ENCODE data around the gene ABCA13. TPM values are rescaled to one million over a fixed set of nuclear protein-coding genes. Genes with fewer than 3 reads are reported as not detected.

ABCA13 gene
- total and polyA plus RNA-seq, 2 donors from 2014 or later: 0.62 to 6.0 TPM

- intact Hi-C loops (cut with DNase I): no loop called here
- Histone ChIP-seq H3K4me3 (ENCODE audit: low read length in 3 of 3) (no peak overlapping the region), H3K9me3 (ENCODE audit: control insufficient read depth in 2 of 3, insufficient read depth in 1 of 3, low read length in 3 of 3) (no peaks in the 10 kb centered on the region), H3K36me3 (ENCODE audit: control insufficient read depth in 2 of 3, insufficient read depth in 3 of 3, low read length in 3 of 3) (no peaks in the 10 kb centered on the region), H3K27ac (ENCODE audit: low read depth in 2 of 2, low read length in 2 of 2) (no peak overlapping the region), H3K4me1 (ENCODE audit: control insufficient read depth in 2 of 3, insufficient read depth in 2 of 3, low read depth in 1 of 3, low read length in 3 of 3) (no peaks in the 10 kb centered on the region), H3K9ac (ENCODE audit: low read length in 3 of 3) (no peak overlapping the region), H3K27me3 (ENCODE audit: control insufficient read depth, insufficient read depth, low read length) (no peaks in the 10 kb centered on the region)
- DNase-seq (no peak), FAIRE-seq (no peak)
- TF ChIP-seq, protein P1, sequence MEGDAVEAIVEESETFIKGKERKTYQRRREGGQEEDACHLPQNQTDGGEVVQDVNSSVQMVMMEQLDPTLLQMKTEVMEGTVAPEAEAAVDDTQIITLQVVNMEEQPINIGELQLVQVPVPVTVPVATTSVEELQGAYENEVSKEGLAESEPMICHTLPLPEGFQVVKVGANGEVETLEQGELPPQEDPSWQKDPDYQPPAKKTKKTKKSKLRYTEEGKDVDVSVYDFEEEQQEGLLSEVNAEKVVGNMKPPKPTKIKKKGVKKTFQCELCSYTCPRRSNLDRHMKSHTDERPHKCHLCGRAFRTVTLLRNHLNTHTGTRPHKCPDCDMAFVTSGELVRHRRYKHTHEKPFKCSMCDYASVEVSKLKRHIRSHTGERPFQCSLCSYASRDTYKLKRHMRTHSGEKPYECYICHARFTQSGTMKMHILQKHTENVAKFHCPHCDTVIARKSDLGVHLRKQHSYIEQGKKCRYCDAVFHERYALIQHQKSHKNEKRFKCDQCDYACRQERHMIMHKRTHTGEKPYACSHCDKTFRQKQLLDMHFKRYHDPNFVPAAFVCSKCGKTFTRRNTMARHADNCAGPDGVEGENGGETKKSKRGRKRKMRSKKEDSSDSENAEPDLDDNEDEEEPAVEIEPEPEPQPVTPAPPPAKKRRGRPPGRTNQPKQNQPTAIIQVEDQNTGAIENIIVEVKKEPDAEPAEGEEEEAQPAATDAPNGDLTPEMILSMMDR (IDR thresholded peaks at IDR 0.05; ENCODE audit: borderline replicate concordance, extremely low read depth, insufficient read depth): no peak
Measured at GRCh38 chr7:48515171-48515570, 343.9 kb downstream of the ABCA13 start.

GRCh38 chr7:48518092-48518491, 346.8 kb downstream of the ABCA13 start:
- TF ChIP-seq, protein P1 (IDR thresholded peaks at IDR 0.05; ENCODE audit: borderline replicate concordance, extremely low read depth, insufficient read depth): no peak
- H3K36me3 ChIP-seq (ENCODE audit: control insufficient read depth in 2 of 3, insufficient read depth in 3 of 3, low read length in 3 of 3): no peaks in the 10 kb centered on the region
- H3K27me3 ChIP-seq (ENCODE audit: control insufficient read depth, insufficient read depth, low read length): no peaks in the 10 kb centered on the region
- no peaks in the 10 kb centered on the region for H3K9me3 ChIP-seq (ENCODE audit: control insufficient read depth in 2 of 3, insufficient read depth in 1 of 3, low read length in 3 of 3)
- no peak overlapping the region for H3K4me3 ChIP-seq (ENCODE audit: low read length in 3 of 3)
- intact Hi-C loops (cut with DNase I): no loop called here
- no peaks in the 10 kb centered on the region for H3K4me1 ChIP-seq (ENCODE audit: control insufficient read depth in 2 of 3, insufficient read depth in 2 of 3, low read depth in 1 of 3, low read length in 3 of 3)
- no peak overlapping the region for H3K9ac ChIP-seq (ENCODE audit: low read length in 3 of 3)
- no peak overlapping the region for H3K27ac ChIP-seq (ENCODE audit: low read depth in 2 of 2, low read length in 2 of 2)
- DNase-seq (no peak), FAIRE-seq (no peak)

GRCh38 chr7:48522692-48523091, 351.4 kb downstream of the ABCA13 start:
- H3K9ac ChIP-seq (ENCODE audit: low read length in 3 of 3): no peak overlapping the region
- no peaks in the 10 kb centered on the region for H3K27me3 ChIP-seq (ENCODE audit: control insufficient read depth, insufficient read depth, low read length)
- FAIRE-seq (no peak), DNase-seq (no peak)
- H3K27ac ChIP-seq (ENCODE audit: low read depth in 2 of 2, low read length in 2 of 2): no peak overlapping the region
- TF ChIP-seq, protein P1 (IDR thresholded peaks at IDR 0.05; ENCODE audit: borderline replicate concordance, extremely low read depth, insufficient read depth): no peak
- H3K9me3 ChIP-seq (ENCODE audit: control insufficient read depth in 2 of 3, insufficient read depth in 1 of 3, low read length in 3 of 3): no peaks in the 10 kb centered on the region
- H3K36me3 ChIP-seq (ENCODE audit: control insufficient read depth in 2 of 3, insufficient read depth in 3 of 3, low read length in 3 of 3): no peaks in the 10 kb centered on the region
- no peak overlapping the region for H3K4me3 ChIP-seq (ENCODE audit: low read length in 3 of 3)
- no peaks in the 10 kb centered on the region for H3K4me1 ChIP-seq (ENCODE audit: control insufficient read depth in 2 of 3, insufficient read depth in 2 of 3, low read depth in 1 of 3, low read length in 3 of 3)
- intact Hi-C loops (cut with DNase I): no loop called here
